IPS DF 6.9 (cell line): ENCODE data around the gene FUZ.

Experiments used
- DNase-seq: peaks from one replicate; pipeline ENCODE4 v3.0.0-alpha.2; 2013; ENCODE audit warnings: low read depth, low spot score
- H3K27ac ChIP-seq: one replicate; pipeline ENCODE4 v1.5.1; 2013; ENCODE audit warnings: low read length, control low read depth
- H3K27me3 ChIP-seq: 2 replicates; pipeline ENCODE4 v1.6.1; 2013; ENCODE audit warnings: mild to moderate bottlenecking, low read length; ENCODE audit not compliant: control insufficient read depth, insufficient read depth
- H3K36me3 ChIP-seq: 2 replicates; pipeline ENCODE4 v1.6.1; 2013; ENCODE audit warnings: low read length; ENCODE audit not compliant: control insufficient read depth, insufficient read depth
- H3K4me1 ChIP-seq: 2 replicates; pipeline ENCODE4 v1.6.1; 2013; ENCODE audit warnings: low read length; ENCODE audit not compliant: control insufficient read depth, insufficient read depth
- H3K4me3 ChIP-seq: 2 replicates; pipeline ENCODE4 v1.5.1; 2013; ENCODE audit warnings: mild to moderate bottlenecking, low read length
- H3K9me3 ChIP-seq: 2 replicates; pipeline ENCODE4 v1.6.1; 2013; ENCODE audit warnings: low read length, inconsistent platforms; ENCODE audit not compliant: control insufficient read depth, insufficient read depth
- WGBS: extraction: QIAGEN DNeasy Blood & Tissue Kit; methylation state at CpG from one replicate; pipeline ENCODE4 v1.1.7; 2013; ENCODE audit warnings: mixed read lengths, missing lambda C conversion rate; ENCODE audit not compliant: insufficient read length, insufficient coverage; 5-methylcytosine and 5-hydroxymethylcytosine counted together

FUZ gene

GRCh38 chr19:49807058-49807903, 5.8 kb downstream of the FUZ start:
- Histone ChIP-seq H3K4me3 (no peak overlapping the region), H3K9me3 (no peaks in the 10 kb centered on the region), H3K27me3 (no peaks in the 10 kb centered on the region), H3K27ac (no peak overlapping the region), H3K36me3 (peaks cover 6% of the 10 kb centered on the region; the same call in 1 of the 2 replicates), H3K4me1 (peaks cover 7% of the 10 kb centered on the region)
- no CpG with 5 or more reads among the region's 18 CpGs for WGBS
- DNase-seq, result no peak

DNA sequence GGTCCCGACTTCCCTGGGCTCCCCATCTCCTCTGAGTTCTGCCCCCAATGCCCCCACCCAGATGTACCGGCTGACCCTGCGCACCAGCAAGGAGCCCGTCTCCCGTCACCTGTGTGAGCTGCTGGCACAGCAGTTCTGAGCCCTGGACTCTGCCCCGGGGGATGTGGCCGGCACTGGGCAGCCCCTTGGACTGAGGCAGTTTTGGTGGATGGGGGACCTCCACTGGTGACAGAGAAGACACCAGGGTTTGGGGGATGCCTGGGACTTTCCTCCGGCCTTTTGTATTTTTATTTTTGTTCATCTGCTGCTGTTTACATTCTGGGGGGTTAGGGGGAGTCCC, 6.5 kb downstream of the FUZ start:
- H3K27ac ChIP-seq, result no peak overlapping the region
- no peak for DNase-seq
- H3K36me3 ChIP-seq, result peaks cover 6% of the 10 kb centered on the region
- WGBS, result no CpG with 5 or more reads among the region's 8 CpGs
- no peak overlapping the region for H3K4me3 ChIP-seq
- no peaks in the 10 kb centered on the region for H3K9me3 ChIP-seq
- H3K27me3 ChIP-seq, result no peaks in the 10 kb centered on the region
- H3K4me1 ChIP-seq, result peaks cover 8% of the 10 kb centered on the region

GRCh38 chr19:49805822-49806619, 7.1 kb downstream of the FUZ start:
- 100% methylated on average over 1 of the region's 20 CpGs for WGBS
- Histone ChIP-seq H3K4me3 (no peak overlapping the region), H3K36me3 (peaks cover 12% of the 10 kb centered on the region), H3K27ac (no peak overlapping the region), H3K27me3 (no peaks in the 10 kb centered on the region), H3K4me1 (peaks cover 9% of the 10 kb centered on the region), H3K9me3 (no peaks in the 10 kb centered on the region)
- no peak for DNase-seq

- Histone ChIP-seq H3K27me3 (no peaks in the 10 kb centered on the region), H3K36me3 (peaks cover 22% of the 10 kb centered on the region), H3K27ac (no peak overlapping the region), H3K9me3 (no peaks in the 10 kb centered on the region), H3K4me3 (no peak overlapping the region), H3K4me1 (peaks cover 4% of the 10 kb centered on the region; the same call in 1 of the 2 replicates)
- no peak for DNase-seq
- WGBS, result no CpG with 5 or more reads among the region's 6 CpGs
Observed at GRCh38 chr19:49803529-49803856, 9.6 kb downstream of the FUZ start.

- H3K9me3 ChIP-seq, result no peaks in the 10 kb centered on the region
- H3K36me3 ChIP-seq, result peaks cover 22% of the 10 kb centered on the region
- no peak overlapping the region for H3K4me3 ChIP-seq
- no peak overlapping the region for H3K27ac ChIP-seq
- no CpG with 5 or more reads among the region's 24 CpGs for WGBS
- no peak for DNase-seq
- H3K4me1 ChIP-seq, result peaks cover 4% of the 10 kb centered on the region; the same call in 1 of the 2 replicates
- no peaks in the 10 kb centered on the region for H3K27me3 ChIP-seq
Observed at GRCh38 chr19:49802836-49803528, 10.1 kb downstream of the FUZ start.

DNA sequence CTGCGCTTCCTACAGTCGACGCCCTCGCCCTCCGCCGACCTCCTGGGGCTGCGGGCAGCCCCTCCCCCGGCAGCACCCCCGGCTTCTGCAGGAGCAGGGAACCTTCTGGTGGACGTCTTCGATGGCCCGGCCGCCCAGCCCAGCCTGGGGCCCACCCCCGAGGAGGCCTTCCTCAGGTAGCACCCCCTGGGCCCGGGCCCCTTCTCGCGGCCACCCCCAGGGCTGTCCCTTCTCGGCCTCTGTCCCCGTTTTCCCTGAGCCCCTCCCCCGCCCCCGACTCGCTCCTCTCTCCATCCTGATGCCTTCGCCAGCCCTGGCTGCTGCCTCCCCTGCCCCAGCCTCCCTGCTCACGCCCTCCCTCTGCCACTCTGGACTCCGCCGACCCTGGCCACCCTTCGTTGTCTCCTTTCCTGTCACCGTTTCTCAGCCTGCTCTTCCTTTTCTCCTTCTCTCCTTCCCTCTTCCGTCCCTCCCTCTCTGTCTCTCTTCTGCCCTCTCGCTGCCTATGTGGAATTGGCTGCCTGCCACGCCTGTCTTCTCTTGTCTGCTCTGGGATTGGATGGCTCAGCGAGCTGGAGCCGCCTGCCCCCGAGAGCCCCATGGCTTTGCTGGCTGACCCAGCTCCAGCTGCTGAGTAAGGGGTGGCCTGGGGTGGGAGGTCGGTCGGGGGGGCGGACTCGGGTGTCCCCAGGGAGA, 11.0 kb downstream of the FUZ start:
- no CpG with 5 or more reads among the region's 38 CpGs for WGBS
- Histone ChIP-seq H3K27ac (no peak overlapping the region), H3K9me3 (no peaks in the 10 kb centered on the region), H3K27me3 (no peaks in the 10 kb centered on the region), H3K4me1 (peaks cover 4% of the 10 kb centered on the region; the same call in 1 of the 2 replicates), H3K36me3 (peaks cover 21% of the 10 kb centered on the region), H3K4me3 (peak overlapping the region; percentile 11; the same call in 1 of the 2 replicates)
- no peak for DNase-seq

DNA sequence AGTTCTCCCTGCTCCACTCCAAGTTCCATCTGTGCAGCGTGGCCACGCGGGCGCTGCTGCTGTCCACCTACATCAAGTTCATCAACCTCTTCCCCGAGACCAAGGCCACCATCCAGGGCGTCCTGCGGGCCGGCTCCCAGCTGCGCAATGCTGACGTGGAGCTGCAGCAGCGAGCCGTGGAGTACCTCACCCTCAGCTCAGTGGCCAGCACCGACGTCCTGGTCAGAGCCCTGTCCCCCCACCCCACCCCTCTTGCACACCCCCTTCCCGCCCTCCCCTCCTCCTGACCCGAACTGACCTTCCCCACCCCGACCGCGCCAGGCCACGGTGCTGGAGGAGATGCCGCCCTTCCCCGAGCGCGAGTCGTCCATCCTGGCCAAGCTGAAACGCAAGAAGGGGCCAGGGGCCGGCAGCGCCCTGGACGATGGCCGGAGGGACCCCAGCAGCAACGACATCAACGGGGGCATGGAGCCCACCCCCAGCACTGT, 11.6 kb downstream of the FUZ start:
- Histone ChIP-seq H3K36me3 (peaks cover 23% of the 10 kb centered on the region), H3K9me3 (no peaks in the 10 kb centered on the region), H3K27me3 (no peaks in the 10 kb centered on the region), H3K4me1 (peaks cover 4% of the 10 kb centered on the region; the same call in 1 of the 2 replicates), H3K27ac (no peak overlapping the region), H3K4me3 (no peak overlapping the region)
- DNase-seq, result no peak
- no CpG with 5 or more reads among the region's 32 CpGs for WGBS

DNA sequence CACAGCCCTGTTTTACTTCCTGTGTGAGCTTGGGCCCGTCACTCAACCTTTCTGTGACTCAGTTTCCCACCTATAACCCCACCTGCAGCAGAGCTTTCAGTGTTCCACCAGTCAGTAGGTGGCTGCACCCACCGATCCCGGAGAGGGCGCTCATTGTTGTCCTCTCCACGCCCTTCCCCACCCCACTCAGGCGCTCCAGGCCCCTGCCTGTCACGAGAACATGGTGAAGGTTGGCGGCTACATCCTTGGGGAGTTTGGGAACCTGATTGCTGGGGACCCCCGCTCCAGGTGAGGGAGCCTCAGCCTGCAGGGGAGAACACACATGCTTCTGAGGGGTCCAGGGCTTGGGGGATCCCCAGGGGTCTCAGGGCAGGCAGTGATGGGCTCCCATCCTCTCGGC, 12.3 kb downstream of the FUZ start:
- Histone ChIP-seq H3K9me3 (no peaks in the 10 kb centered on the region), H3K36me3 (peaks cover 29% of the 10 kb centered on the region), H3K27ac (no peak overlapping the region), H3K27me3 (no peaks in the 10 kb centered on the region), H3K4me1 (peaks cover 4% of the 10 kb centered on the region; the same call in 1 of the 2 replicates), H3K4me3 (no peak overlapping the region)
- WGBS, result no CpG with 5 or more reads among the region's 10 CpGs
- DNase-seq, result no peak

GRCh38 chr19:49799798-49800376, 13.2 kb downstream of the FUZ start:
- no peaks in the 10 kb centered on the region for H3K9me3 ChIP-seq
- DNase-seq, result no peak
- H3K36me3 ChIP-seq, result peaks cover 30% of the 10 kb centered on the region
- peaks cover 4% of the 10 kb centered on the region; the same call in 1 of the 2 replicates for H3K4me1 ChIP-seq
- WGBS, result no CpG with 5 or more reads among the region's 25 CpGs
- no peak overlapping the region for H3K4me3 ChIP-seq
- no peaks in the 10 kb centered on the region for H3K27me3 ChIP-seq
- no peak overlapping the region for H3K27ac ChIP-seq
